HTR-8/SVneo (cell line): Measurements from ENCODE around the gene STAMBPL1.

Experiments used
- DNase-seq: peaks from one replicate; pipeline ENCODE4 v3.0.0; 2011; ENCODE audit warnings: low spot score, mixed read lengths; ENCODE audit not compliant: insufficient read length
- FAIRE-seq: peaks from 2 replicates; lab custom pipeline; 2011; peaks lifted over from hg19 to GRCh38; lab: Jason Lieb, UNC

Gene STAMBPL1

DNA sequence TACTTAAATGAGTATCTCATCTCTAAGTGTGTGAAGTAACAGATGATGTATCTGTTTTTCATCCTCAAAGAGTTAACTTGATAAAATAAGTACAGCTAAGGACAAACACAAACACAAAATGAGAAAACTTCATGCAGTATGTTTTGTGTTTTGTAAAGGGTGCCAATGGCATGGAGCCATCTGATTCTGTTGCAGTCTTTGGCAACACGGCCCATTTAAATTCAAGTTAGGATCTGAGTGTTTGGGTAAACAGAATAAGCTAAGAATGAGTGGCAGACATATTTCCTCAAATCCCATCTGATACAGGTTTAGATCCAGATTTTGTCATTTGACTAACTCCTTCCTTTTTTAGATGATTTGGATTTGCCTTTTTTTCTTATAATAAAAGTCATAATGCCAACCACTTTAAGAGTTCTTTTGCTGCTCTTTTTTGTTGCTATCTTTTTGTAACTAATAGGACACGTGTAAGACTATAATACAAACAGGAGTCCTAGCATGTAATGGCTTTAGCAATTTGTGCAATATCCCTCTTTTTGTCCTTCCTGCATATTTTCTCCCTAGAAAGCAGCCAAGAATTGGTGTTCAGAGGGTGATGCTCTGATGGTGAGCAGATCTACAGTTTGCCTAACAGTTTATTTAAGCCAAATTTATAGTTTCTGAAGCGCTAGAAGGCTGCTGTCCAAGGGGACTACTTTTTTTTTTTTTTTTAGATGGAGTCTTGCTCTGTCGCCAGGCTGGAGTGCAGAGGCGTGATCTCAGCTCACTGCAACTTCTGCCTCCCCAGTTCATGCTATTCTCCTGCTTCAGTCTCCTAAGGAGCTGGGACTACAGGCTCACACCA lies 91.4 kb downstream of the STAMBPL1 start:
- FAIRE-seq (no peak), DNase-seq (no peak)
